PC-9 (cell line): ENCODE results near the gene TMEM200C. TPM values are rescaled to one million over a fixed set of nuclear protein-coding genes. Genes with fewer than 3 reads are reported as not detected.

Experiments used
- Bru-seq: library from RNA; stranded (reverse); fragments of 400-500 nt; gene quantifications from one replicate; lab custom pipeline; 2021; lab: Mats Ljungman, UMichigan
- BruChase-seq, 2 experiments: library from RNA; stranded (reverse); fragments of 400-500 nt; gene quantifications; one replicate each; lab custom pipeline; 2021; lab: Mats Ljungman, UMichigan
- BruUV-seq: library from RNA; stranded (reverse); fragments of 400-500 nt; replicated peaks from 2 replicates; lab custom pipeline; 2021; lab: Mats Ljungman, UMichigan
- CTCF ChIA-PET: fragments of 300-600 bp; sonication (Branson Sonifier 250); formaldehyde crosslinking; loops from one replicate; lab custom pipeline; 2022; ENCODE audit warnings: antibody characterized with exemption; lab: Charles Lee
- POLR2A ChIA-PET: fragments of 300-600 bp; sonication (Branson Sonifier 250); formaldehyde crosslinking; loops from one replicate; lab custom pipeline; 2022; ENCODE audit warnings: antibody characterized with exemption; ENCODE audit not compliant: unreplicated experiment; lab: Charles Lee
- DNase-seq, 2 experiments: peaks; one replicate each; pipeline versions ENCODE4 v3.0.0 to v3.0.0-alpha.2; 2015 to 2022; ENCODE audit warnings: mixed read lengths in 1 of 2
- H2AFZ ChIP-seq: fragments of 200-600 bp; sonication (generic); 2 replicates; pipeline ENCODE4 v1.8.1; 2017; ENCODE audit warnings: antibody characterized with exemption
- H3F3A ChIP-seq: fragments of 200-600 bp; sonication (generic); 2 replicates; pipeline ENCODE4 v1.8.1; 2017; ENCODE audit warnings: antibody characterized with exemption, mild to moderate bottlenecking, low read depth; ENCODE audit not compliant: insufficient read depth
- H3K27ac ChIP-seq: fragments of 200-600 bp; sonication (generic); 2 replicates; pipeline ENCODE4 v1.6.1; 2016; ENCODE audit warnings: mixed run types
- H3K27me3 ChIP-seq: fragments of 200-600 bp; sonication (generic); 2 replicates; pipeline ENCODE4 v1.6.1; 2016; ENCODE audit warnings: low read depth, mixed run types; ENCODE audit not compliant: insufficient read depth
- H3K36me3 ChIP-seq: fragments of 200-600 bp; sonication (generic); 2 replicates; pipeline ENCODE4 v1.6.1; 2016; ENCODE audit warnings: low read depth, mixed run types
- H3K4me1 ChIP-seq: fragments of 200-600 bp; sonication (generic); replicated peaks from 2 replicates; pipeline ENCODE4 v1.6.1; 2016; ENCODE audit warnings: mixed run types; ENCODE audit not compliant: insufficient read depth
- H3K4me2 ChIP-seq: fragments of 200-600 bp; sonication (generic); 2 replicates; pipeline ENCODE4 v1.6.1; 2017; ENCODE audit warnings: mixed run types
- H3K4me3 ChIP-seq: fragments of 200-600 bp; sonication (generic); 2 replicates; pipeline ENCODE4 v1.6.1; 2016; ENCODE audit warnings: mixed run types
- H3K79me2 ChIP-seq: fragments of 200-600 bp; sonication (generic); 2 replicates; pipeline ENCODE4 v1.6.1; 2017; ENCODE audit warnings: low read depth, mixed run types
- H3K9me2 ChIP-seq: fragments of 200-600 bp; sonication (generic); 2 replicates; pipeline ENCODE4 v1.8.1; 2017; ENCODE audit warnings: mild to moderate bottlenecking; ENCODE audit not compliant: insufficient read depth
- H3K9me3 ChIP-seq: fragments of 200-600 bp; sonication (generic); 2 replicates; pipeline ENCODE4 v1.8.1; 2016; ENCODE audit warnings: low read depth; ENCODE audit not compliant: insufficient read depth
- H4K20me1 ChIP-seq: fragments of 200-600 bp; sonication (generic); 2 replicates; pipeline ENCODE4 v1.8.1; 2017; ENCODE audit not compliant: insufficient read depth
- EZH2 ChIP-seq: fragments of 200-600 bp; sonication (generic); IDR thresholded peaks from 2 replicates; pipeline ENCODE4 v1.8.0; 2017; ENCODE audit warnings: antibody characterized with exemption, low read depth
- intact Hi-C: fragments of 100-400 bp; cut with micrococcal nuclease; formaldehyde crosslinking; loops from one replicate; pipeline ENCODE4 v1.10.0; 2022; ENCODE audit not compliant: unreplicated experiment
- long read RNA-seq: library from polyadenylated mRNA; stranded (forward); transcript quantifications from one replicate; pipeline ENCODE4 v2.0.0, GENCODE V29; 2022
- total RNA-seq: library from RNA; stranded (reverse); gene quantifications from 2 replicates; pipeline ENCODE4 v1.2.3, GENCODE V29; 2021
- TF ChIP-seq, protein P1 (sequence below): fragments of 200-600 bp; sonication (generic); conservative IDR thresholded peaks from 2 replicates; pipeline ENCODE4 v1.6.1; 2017; ENCODE audit warnings: mixed run types, antibody characterized with exemption, mild to moderate bottlenecking, moderate library complexity

The TMEM200C gene
- not detected in 2 replicates for total RNA-seq
- Bru-seq, nascent RNA = not detected
- not detected for BruChase-seq, experiment 1, labeled RNA remaining after a 2-hour chase
- BruChase-seq, experiment 2, labeled RNA remaining after a 6-hour chase = not detected
- long read RNA-seq = 0 reads

DNA sequence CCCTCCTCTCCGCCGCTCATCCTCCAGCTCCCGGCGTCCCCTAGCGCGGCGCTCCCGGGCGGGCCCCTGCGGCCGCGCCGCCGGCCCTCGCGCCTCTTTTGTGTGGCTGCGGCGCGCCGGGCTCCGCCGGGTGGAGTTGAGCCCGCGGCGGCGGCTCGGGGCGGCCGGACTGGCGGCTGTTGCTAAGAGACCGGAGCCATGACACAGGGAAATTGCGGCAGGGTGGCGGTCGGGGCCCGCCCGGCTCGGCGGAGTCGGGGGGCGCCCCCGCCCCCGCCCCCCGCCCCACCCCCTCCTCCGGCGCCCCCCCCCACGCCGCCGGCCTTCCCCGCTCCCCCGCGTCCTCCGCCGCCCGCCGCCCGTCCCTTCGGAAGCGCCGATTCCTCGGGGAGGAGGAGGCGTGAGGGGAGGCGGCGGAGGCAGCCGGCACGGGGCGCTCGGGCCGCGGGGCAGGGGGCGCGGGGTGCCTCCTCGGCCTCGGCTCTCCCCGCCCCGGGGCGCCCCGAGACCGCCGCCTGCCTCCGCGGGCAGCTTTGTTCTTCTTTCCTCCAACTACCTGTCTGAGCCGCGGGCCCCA, at the start of gene TMEM200C:
Gene TMEM200C, minus strand, starts transcription at position 224 of the 577 bp plus-strand sequence. CDS start 3,459 bp downstream, outside the sequence.
- no TSS peak for BruUV-seq
- H3K4me1 ChIP-seq = no peaks in the 10 kb centered on the region
- no peaks in the 10 kb centered on the region for H3K27me3 ChIP-seq
- H4K20me1 ChIP-seq = no peaks in the 10 kb centered on the region
- DNase-seq = no peak
- POLR2A ChIA-PET = no interaction called here
- H3K9me3 ChIP-seq = no peaks in the 10 kb centered on the region
- no peak within 1 kb of the TSS for H2AFZ ChIP-seq
- H3K9me2 ChIP-seq = no peaks in the 10 kb centered on the region
- no peak within 1 kb of the TSS for H3K4me2 ChIP-seq
- CTCF ChIA-PET = no interaction called here
- H3K36me3 ChIP-seq = no peaks in the 10 kb centered on the region
- H3F3A ChIP-seq = no peaks in the 10 kb centered on the region
- H3K79me2 ChIP-seq = no peaks in the 10 kb centered on the region
- no peak within 1 kb of the TSS for H3K27ac ChIP-seq
- no peak for TF ChIP-seq EZH2
- TF ChIP-seq, protein P1, sequence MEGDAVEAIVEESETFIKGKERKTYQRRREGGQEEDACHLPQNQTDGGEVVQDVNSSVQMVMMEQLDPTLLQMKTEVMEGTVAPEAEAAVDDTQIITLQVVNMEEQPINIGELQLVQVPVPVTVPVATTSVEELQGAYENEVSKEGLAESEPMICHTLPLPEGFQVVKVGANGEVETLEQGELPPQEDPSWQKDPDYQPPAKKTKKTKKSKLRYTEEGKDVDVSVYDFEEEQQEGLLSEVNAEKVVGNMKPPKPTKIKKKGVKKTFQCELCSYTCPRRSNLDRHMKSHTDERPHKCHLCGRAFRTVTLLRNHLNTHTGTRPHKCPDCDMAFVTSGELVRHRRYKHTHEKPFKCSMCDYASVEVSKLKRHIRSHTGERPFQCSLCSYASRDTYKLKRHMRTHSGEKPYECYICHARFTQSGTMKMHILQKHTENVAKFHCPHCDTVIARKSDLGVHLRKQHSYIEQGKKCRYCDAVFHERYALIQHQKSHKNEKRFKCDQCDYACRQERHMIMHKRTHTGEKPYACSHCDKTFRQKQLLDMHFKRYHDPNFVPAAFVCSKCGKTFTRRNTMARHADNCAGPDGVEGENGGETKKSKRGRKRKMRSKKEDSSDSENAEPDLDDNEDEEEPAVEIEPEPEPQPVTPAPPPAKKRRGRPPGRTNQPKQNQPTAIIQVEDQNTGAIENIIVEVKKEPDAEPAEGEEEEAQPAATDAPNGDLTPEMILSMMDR = no peak
- intact Hi-C loops = no loop called here
- H3K4me3 ChIP-seq = no peak within 1 kb of the TSS

DNA sequence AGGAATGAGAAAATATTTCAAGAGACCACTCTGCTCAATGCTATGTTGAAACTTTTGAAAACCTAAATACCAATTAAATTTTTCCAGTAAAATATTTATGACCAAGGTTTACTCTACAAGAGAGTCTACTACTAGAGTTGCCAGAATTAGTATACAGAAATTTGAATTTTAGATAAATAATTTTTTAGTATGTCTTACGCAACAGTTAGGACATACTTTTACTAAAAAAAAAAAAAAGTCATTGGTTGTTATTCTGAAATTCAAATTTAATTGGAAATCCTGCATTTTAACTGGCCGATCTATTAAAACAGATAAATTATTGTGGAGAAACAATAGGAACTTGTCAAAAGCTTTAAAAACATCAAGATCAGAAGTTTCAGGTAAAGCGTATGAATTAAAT, 49.1 kb upstream of the TMEM200C start:
- Histone ChIP-seq H3K79me2 (no peaks in the 10 kb centered on the region), H4K20me1 (no peaks in the 10 kb centered on the region), H3K9me2 (no peaks in the 10 kb centered on the region), H3K4me2 (no peak overlapping the region), H3K4me3 (no peak overlapping the region), H3K27ac (no peak overlapping the region), H3K9me3 (no peaks in the 10 kb centered on the region), H3F3A (no peaks in the 10 kb centered on the region), H3K27me3 (peaks cover 5% of the 10 kb centered on the region; the same call in 1 of the 2 replicates), H2AFZ (no peak overlapping the region), H3K36me3 (no peaks in the 10 kb centered on the region), H3K4me1 (no peaks in the 10 kb centered on the region)
- BruUV-seq = no TSS peak
- ChIA-PET POLR2A (no interaction called here), CTCF (no interaction called here)
- TF ChIP-seq, protein P1 = no peak
- no peak for TF ChIP-seq EZH2
- intact Hi-C loops = no loop called here
- DNase-seq = no peak

DNA sequence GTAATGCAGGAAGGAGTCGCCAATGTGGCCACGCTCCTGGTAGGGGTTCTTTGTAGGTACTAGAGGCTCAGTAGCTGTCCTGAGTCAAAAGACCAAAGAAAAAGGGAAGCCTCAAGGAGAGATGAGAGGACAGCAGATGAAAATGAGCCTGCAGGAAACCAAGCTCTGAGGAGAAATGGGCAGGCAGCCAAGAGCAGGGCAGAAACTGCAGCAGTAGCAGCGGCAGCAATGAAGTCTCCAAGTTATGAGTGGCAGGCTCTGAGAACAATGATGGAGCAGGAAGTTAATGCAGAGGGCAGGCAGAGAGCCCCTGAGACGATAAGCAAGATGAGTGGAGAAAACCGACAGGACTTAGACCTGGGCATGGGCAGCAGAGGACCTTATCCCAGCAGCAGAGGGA, 48.2 kb upstream of the TMEM200C start:
- CTCF ChIA-PET = no interaction called here
- no peak for TF ChIP-seq EZH2
- TF ChIP-seq, protein P1 = no peak
- Histone ChIP-seq H3K27me3 (peaks cover 10% of the 10 kb centered on the region; the same call in 1 of the 2 replicates), H4K20me1 (no peaks in the 10 kb centered on the region), H3K9me3 (no peaks in the 10 kb centered on the region), H3F3A (no peaks in the 10 kb centered on the region), H3K79me2 (no peaks in the 10 kb centered on the region), H3K36me3 (no peaks in the 10 kb centered on the region), H3K9me2 (no peaks in the 10 kb centered on the region), H2AFZ (no peak overlapping the region), H3K4me1 (no peaks in the 10 kb centered on the region), H3K4me2 (no peak overlapping the region), H3K27ac (no peak overlapping the region), H3K4me3 (no peak overlapping the region)
- POLR2A ChIA-PET = no interaction called here
- intact Hi-C loops = no loop called here
- BruUV-seq = no TSS peak
- no peak for DNase-seq
